ENCODE data around the gene UPK3A.
A peak's percentile ranks its signal among the peaks of the same experiment; 100 is the strongest.
"Not testable (repeated sequence)": the region's sequence is repeated elsewhere in the genome, so short reads cannot be mapped to it uniquely, and the experiment has no call there.

The UPK3A gene

GRCh38 chr22:45309422-45310227 is 24.9 kb downstream of the UPK3A start, which contains the start of gene FAM118A:
FAM118A (plus strand) TSS chr22:45309934; CDS start chr22:45322380, 12,446 bp downstream.
- peak; percentile 81 to 84 for DNase-seq (ENCODE audit: low read depth in 2 of 2)

DNA sequence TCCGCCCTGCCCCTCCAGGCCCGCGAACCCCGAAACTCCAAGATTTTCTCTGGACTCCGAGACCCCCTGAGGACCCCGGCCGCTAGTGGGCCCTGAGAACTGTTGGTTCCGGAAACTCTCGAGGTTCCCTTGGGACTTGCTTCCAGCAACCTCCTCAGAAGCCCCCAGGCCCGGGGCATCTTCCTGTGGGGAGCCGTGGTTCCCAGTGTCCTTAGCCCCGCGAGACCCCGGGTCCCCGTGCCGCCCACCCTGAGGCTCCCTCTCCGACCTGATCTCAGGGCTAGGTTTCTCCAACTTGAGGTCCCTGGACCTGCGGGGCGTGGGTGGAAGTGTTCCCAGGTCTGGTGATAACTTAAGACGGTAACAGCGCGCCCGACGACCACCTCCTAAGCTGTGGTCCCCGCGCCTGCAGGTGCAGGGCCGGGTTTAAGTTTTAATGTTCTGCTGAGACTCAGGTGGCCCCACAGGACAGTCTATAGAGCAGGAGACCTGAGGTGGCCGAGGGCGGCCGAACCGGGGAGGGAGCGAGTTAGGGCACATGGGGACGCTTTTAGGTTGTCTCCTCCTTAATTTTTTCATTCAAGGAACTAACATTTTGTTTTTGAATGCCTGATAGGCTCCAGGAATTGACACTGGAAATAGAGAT is 25.7 kb downstream of the UPK3A start:
- DNase-seq (ENCODE audit: low read depth in 2 of 2), result no peak

GRCh38 chr22:45310977-45311531 is 26.3 kb downstream of the UPK3A start:
- no peak for DNase-seq (ENCODE audit: low read depth in 2 of 2)

DNA sequence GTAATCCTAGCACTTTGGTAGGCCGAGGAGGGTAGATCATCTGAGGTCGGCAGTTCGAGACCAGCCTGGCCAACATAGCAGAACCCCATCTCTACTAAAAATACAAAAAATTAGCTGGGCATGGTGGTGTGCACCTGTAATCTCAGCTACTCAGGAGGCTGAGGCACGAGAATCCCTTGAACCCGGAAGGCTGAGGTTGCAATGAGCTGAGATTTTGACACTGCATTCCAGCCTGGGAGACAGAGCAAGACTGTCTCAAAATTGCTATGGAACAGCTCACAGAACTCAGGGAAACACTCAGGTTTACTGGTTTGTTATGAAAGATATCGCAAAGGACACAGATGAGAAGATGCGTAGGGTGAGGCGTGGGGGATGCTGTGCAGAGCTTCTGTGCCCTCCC is 27.7 kb downstream of the UPK3A start:
- no peak for DNase-seq (ENCODE audit: low read depth in 2 of 2)

DNA sequence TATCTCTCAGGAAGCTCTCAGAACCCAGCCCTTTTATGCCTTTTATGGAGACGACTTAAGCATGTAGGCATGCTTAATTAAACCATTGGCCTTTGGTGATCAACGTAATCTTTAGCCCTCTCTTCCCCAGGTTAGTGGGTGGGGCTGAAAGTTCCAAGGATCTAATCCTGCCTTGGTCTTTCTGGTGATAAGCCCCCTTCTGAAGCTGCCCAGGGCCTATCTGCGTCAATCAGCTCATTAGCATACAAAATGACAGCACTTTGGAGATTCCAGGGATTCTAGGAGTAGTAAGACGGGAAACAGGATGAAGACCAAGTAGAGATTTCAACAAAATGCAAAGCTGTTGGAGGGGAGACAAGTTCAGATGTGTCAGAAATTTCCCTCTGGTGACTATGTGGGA is 28.1 kb downstream of the UPK3A start:
- DNase-seq (ENCODE audit: low read depth in 2 of 2), result no peak

DNA sequence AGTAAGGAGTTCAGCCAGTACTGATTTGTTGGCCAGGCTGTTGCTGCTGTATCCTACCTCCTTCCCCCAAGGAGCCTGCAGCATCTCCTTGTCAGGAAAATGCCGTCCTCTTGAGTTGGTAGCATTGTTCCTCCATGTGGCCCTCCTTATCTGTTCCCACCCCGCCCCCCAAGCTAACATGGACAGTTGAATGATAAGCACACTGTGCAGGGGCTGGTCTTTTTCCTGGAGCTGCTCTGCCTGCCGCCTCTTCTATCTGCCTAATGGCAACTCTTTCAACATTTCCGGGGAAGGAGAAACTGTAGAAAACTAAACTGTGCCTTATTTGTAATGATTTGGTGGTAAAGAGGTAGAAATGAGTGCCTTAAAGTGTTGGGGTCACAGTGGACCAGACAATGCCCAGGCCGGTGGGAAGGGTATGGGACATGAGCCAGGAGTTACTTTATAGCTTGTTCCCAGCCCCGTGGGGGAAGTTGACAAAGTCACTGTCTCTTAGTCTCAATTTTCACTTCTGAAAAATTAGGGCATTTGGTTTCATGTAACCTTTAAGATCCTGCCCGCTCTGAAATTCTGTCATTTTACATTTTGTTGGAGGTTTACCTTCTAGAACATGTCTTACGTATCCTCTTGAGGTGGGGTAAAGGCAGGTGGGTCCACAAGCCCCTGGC is 29.4 kb downstream of the UPK3A start:
- DNase-seq (ENCODE audit: low read depth in 2 of 2), result no peak

DNA sequence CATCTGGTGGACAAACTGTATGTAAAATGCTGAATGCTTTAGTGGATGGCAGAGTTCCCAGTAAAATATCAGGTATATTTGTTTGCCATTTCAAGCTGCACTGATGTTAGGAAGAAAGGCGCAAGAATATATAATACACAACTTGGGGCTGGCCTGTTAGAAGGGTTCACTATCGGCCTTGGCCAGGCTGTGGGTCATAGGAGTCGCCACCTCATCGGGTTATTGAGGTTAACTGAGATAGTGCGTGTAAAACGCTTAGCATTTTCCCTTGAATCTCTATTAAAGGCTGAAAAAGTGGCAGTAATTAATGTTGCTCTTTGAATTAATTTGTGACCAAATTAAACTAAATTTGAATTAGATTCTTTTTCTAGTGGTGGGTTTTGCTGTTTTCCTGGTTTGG is 30.0 kb downstream of the UPK3A start:
- no peak for DNase-seq (ENCODE audit: low read depth in 2 of 2)

DNA sequence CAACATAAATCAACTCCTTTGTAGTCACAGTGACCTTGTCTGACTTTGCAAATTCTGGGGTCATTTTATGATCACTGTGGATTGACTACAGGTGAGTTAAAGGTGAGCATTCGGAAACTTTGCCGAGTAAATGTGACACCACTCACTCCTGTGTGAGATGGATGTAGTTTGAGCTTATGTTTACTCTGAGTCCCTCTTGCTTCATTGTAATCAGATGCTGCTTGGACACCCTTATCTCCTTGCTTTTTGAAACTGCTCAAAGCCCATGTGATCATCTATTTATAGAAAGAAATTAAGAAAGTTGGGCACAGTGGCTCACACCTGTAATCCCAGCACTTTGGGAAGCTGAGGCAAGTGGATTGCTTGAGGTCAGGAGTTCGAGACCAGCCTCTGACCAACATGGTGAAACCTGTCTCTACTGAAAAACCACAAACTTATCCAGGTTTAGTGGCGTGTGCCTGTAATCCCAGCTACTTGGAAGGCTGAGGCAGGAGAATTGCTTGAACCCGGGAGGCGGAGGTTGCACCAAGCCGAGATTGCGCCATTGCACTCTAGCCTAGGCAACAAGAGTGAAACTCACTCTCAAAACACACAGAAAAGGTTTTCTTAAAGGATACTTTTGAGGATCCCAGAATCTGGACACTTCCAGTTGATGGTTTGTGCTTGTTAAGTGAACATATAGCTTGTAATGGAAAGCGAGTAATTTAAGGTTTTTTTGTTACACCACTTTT is 32.2 kb downstream of the UPK3A start:
- DNase-seq (ENCODE audit: low read depth in 2 of 2), result no peak

- DNase-seq (ENCODE audit: low read depth in 2 of 2), result no peak
Observed at GRCh38 chr22:45317551-45318167, 32.9 kb downstream of the UPK3A start.

DNA sequence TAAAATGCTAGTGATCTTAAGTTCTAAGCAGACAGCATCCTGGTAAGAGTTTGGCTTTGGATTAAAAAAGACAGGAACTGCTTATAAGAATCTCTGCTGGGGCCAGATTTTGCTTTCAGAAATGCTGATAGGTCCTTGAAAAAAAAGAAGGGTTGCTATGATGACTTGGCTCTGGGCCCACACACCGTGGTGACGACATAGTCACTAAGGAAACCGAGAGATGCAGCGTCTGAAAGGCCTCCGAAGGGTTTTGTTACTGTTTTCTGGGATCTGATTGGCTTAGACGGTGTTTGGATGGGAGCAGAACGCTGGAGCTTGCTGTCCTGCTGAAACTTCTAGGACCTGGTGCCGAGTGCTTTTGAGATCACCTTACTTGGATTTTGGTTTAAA is 33.4 kb downstream of the UPK3A start:
- DNase-seq (ENCODE audit: low read depth in 2 of 2), result peak; percentile 87 to 88

DNA sequence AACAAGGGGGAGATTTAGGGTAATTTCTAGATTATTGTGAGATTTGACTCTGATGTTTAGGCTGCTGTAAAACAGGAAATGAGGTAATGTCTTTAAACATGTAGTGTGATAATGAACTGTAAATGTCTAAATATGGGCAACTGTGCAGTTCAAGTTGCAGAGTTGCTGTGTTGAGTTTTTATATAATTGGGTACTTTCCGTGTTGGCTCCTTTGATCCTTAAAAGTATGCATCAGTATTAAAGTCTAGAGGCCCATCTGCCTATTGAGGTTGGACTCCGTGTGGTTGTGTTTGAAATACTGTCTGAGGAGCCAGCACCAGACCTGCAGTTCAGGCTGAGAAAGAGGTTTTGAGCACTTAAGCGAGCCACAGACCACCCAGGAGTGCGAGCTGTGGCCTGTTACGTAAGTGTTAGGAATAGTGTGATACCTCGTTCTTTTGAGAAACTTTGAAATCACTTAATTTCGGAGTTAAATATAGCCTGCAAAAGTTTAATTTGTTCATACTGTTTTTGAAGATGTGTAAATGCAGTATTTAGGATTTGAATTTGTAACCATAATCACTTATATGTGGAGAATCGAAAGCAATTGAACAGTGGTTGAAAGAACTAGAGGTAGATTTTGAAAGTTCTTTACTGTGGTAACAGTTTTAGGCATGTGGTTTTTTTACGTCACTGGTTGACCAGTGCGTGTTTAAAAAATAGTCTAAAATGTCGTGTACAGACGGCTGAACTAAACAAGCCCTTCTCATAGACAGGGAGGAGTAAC is 34.0 kb downstream of the UPK3A start:
- DNase-seq (ENCODE audit: low read depth in 2 of 2), result peak; percentile 24 to 28

GRCh38 chr22:45319324-45319685 is 34.6 kb downstream of the UPK3A start:
- peak in 1 of 2 experiments; percentile 6 for DNase-seq (ENCODE audit: low read depth in 2 of 2)

DNA sequence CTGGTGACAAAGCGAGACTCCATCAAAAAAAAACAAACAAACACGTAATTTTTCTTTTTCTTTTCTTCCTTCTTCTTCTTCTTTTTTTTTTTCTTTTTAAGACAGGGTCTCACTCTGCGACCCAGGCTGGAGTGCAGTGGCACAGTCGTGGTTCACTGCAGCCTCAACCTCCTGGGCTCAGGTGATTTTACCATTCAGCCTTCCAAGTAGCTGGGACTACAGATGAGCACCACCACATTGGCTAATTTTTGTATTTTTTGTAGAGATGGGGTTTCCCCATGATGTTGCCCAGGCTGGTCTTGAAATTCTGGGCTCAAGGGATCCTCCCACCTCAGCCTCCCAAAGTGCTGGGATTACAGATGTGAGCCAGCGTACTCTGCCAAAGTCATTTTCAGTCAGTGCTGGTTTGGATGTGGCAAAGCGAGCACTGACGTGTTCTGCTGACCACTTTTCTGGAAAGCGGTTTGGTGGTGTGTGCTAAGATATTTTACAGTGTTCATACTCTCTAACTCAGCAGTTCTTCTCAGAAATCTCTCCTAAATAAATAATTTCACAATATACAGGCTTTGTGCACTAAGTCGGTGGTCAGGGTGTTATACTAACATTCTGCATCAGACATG is 35.7 kb downstream of the UPK3A start:
- DNase-seq (ENCODE audit: low read depth in 2 of 2), result no peak

- no peak for DNase-seq (ENCODE audit: low read depth in 2 of 2)
Observed at GRCh38 chr22:45321827-45322226, 37.1 kb downstream of the UPK3A start.

GRCh38 chr22:45322873-45323525 is 38.2 kb downstream of the UPK3A start:
- DNase-seq (ENCODE audit: low read depth in 2 of 2), result no peak

GRCh38 chr22:45323695-45324094 is 38.9 kb downstream of the UPK3A start:
- DNase-seq (ENCODE audit: low read depth in 2 of 2), result no peak

DNA sequence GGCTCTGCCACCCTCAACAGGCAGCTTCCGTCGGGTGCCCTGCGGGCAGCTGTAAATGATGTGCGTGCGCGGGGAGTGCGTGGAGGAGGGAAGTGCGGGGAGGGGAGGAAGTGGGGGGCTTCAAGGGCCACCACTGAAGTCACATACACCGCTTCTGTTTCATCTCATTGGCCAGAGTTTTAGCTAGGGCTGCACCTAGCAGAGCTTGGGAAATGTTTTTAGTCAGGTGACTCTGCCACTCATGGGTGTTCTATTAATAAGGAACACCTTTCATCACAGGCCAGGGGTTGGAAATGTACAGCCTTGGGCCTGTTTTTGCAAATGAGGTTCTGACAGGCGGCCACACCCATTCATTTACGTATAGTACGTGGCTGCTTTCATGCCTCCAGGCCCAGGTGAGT is 39.6 kb downstream of the UPK3A start:
- no peak for DNase-seq (ENCODE audit: low read depth in 2 of 2)

GRCh38 chr22:45328261-45328660 is 43.5 kb downstream of the UPK3A start:
- not testable (repeated sequence) for DNase-seq (ENCODE audit: low read depth in 2 of 2)

GRCh38 chr22:45328822-45329529 is 44.2 kb downstream of the UPK3A start:
- no peak for DNase-seq (ENCODE audit: low read depth in 2 of 2)
